Measurements from ENCODE around the gene CBARP. TPM values are rescaled to one million over a fixed set of nuclear protein-coding genes. Genes with fewer than 3 reads are reported as not detected.

CBARP gene
- total RNA-seq, 1 experiment from 2014 or later, result 23.8 TPM

DNA sequence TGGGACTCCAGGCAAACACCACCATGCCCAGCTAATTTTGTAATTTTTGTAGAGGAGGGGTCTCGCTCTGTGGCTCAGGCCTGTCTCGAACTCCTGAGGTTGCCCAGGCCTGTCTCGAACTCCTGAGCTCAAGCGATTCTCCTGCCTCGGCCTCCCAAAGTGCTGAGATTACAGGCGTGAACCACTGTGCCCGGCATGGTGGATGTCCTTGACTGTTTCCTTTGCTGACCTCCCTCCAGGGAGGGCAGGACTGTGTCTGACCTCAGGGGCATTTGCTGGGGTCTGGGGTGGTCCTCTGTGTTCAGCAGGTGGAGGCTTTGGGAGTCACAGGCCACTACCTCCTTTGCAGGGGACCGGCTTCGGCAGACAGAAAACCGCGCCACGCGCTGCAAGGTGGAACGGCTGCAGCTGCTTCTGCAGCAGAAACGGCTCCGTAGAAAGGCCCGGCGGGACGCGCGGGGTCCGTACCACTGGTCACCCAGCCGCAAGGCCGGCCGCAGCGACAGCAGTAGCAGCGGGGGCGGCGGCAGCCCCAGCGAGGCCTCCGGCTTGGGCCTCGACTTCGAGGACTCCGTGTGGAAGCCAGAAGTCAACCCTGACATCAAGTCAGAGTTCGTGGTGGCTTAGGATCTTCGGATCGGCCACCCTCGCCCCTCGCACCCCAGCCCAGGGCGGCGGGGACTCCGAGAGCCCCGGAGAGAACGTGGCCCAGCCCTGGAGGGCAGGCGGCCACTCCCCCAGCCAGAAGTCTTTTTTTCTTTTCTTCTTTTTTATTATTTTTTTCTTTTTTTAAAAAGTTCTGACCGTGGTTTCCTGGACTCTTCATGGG lies 19.1 kb upstream of the CBARP start:
- Histone ChIP-seq H2AFZ (ENCODE audit: low read depth, low read length, poor library complexity, severe bottlenecking) (no peak overlapping the region), H3K9me3 (ENCODE audit: control insufficient read depth in 1 of 2, insufficient read depth in 1 of 2, low read depth in 1 of 2, low read length in 2 of 2) (no peaks in the 10 kb centered on the region), H4K20me1 (ENCODE audit: insufficient read depth) (peaks cover 3% of the 10 kb centered on the region; the same call in 1 of the 2 replicates), H3K4me2 (ENCODE audit: low read length) (no peak overlapping the region), H3K9ac (ENCODE audit: low read length) (peak overlapping the region; percentile 65; the same call in 1 of the 2 replicates), H3K36me3 (ENCODE audit: control insufficient read depth in 1 of 2, insufficient read depth in 2 of 2, low read length in 2 of 2) (peaks cover 24 to 43% of the 10 kb centered on the region in 2 experiments), H3K4me1 (ENCODE audit: control insufficient read depth in 1 of 2, insufficient read depth in 2 of 2, low read length in 2 of 2) (peaks cover 39 to 94% of the 10 kb centered on the region in 2 experiments), H3K27ac (ENCODE audit: low read depth, low read length) (peak overlapping the region; percentile 90), H3K27me3 (ENCODE audit: insufficient read depth, low read length) (no peaks in the 10 kb centered on the region), H3K79me2 (ENCODE audit: insufficient read depth, low read length) (peaks cover 72% of the 10 kb centered on the region), H3K9me2 (ENCODE audit: insufficient read depth) (no peaks in the 10 kb centered on the region), H3K4me3 (replicated peaks in 1 of 2; ENCODE audit: low read depth in 1 of 2, low read length in 2 of 2) (no peak overlapping the region)
- no TSS peak for BruUV-seq (replicated peaks)
- TF ChIP-seq POLR2AphosphoS5 (IDR thresholded peaks at IDR 0.05; ENCODE audit: low read depth, low read length), result no peak; the same call in none of the 2 replicates
- peak; percentile 12; the same call in 1 of the 2 replicates for TF ChIP-seq ZFX (IDR thresholded peaks at IDR 0.05)
- ATAC-seq (no peak), DNase-seq (ENCODE audit: low read depth, low spot score) (no peak)
- POLR2A ChIA-PET, result interaction anchor here (2.1 to 4.4 kb wide), 3 partner anchors 9 to 13 kb away, joined by 12 to 54 read pairs (median 15); partner anchors contain the start of gene CIRBP
- RAD21 ChIA-PET (ENCODE audit: low non-redundant PET in 1 of 2, low total read pairs in 2 of 2, uncharacterized antibody in 2 of 2, unreplicated experiment in 2 of 2), result interaction anchor here in 1 of 2 experiments (1.0 kb wide), 1 partner anchor 10 kb away, joined by 6 read pairs; no protein-coding TSS in a partner anchor
- CTCF ChIA-PET, result interaction anchor here (1.1 to 1.9 kb wide), 2 partner anchors 9 to 12 kb away, joined by 3 to 8 read pairs; no protein-coding TSS in a partner anchor
- intact Hi-C loops (cut with micrococcal nuclease), result no loop called here

DNA sequence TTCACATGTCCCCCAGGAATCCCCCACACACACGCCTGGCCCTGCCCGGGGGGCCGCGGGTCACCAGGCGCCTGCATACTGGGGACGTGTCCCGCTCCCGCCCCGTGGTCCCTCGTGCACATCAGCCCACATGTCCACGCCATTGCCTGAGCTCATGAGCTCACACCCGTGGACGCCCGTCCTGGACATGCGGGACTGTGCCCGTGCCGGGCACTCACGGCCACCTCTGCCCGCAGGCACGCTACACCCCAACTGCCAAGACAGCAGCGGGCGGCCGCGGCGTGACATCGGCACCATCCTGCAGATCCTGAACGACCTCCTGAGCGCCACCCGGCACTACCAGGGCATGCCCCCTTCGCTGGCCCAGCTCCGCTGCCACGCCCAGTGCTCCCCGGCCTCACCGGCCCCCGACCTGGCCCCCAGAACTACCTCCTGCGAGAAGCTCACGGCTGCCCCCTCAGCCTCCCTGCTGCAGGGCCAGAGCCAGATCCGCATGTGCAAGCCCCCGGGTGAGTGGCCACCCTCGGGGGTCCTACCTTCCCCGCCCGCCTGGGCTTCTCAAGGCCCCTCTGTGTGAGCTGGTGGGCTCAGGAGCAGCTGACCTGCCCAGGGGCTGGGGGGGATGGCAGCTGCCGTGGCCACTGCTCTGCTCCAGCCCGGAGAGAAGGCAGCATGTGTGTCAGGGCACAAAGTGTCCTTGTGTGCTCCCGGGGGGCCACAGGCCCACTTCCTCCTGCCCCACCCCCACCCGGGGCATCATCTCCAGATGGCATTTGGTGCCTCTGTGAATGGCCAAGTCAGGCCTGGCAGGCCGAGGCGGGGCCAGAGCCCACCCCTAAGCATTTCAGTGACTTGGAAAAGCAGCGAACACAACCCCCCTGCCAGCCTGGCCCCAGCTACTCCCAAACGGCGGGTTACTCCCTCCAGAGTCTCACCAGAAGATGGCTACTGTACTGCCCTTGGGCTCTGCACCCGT lies 17.7 kb upstream of the CBARP start:
- H2AFZ ChIP-seq (ENCODE audit: low read depth, low read length, poor library complexity, severe bottlenecking), result no peak overlapping the region
- no peak for TF ChIP-seq ZFX (IDR thresholded peaks at IDR 0.05)
- no peak for TF ChIP-seq JUND (IDR thresholded peaks at IDR 0.05)
- TF ChIP-seq, protein P1, sequence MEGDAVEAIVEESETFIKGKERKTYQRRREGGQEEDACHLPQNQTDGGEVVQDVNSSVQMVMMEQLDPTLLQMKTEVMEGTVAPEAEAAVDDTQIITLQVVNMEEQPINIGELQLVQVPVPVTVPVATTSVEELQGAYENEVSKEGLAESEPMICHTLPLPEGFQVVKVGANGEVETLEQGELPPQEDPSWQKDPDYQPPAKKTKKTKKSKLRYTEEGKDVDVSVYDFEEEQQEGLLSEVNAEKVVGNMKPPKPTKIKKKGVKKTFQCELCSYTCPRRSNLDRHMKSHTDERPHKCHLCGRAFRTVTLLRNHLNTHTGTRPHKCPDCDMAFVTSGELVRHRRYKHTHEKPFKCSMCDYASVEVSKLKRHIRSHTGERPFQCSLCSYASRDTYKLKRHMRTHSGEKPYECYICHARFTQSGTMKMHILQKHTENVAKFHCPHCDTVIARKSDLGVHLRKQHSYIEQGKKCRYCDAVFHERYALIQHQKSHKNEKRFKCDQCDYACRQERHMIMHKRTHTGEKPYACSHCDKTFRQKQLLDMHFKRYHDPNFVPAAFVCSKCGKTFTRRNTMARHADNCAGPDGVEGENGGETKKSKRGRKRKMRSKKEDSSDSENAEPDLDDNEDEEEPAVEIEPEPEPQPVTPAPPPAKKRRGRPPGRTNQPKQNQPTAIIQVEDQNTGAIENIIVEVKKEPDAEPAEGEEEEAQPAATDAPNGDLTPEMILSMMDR (IDR thresholded peaks at IDR 0.05 in 2 of 3, conservative IDR thresholded peaks at IDR 0.05 in 1 of 3; ENCODE audit: borderline replicate concordance in 1 of 3, insufficient read depth in 1 of 3, low read depth in 2 of 3, low read length in 2 of 3), result no peak
- no peak for TF ChIP-seq EZH2 (IDR thresholded peaks at IDR 0.05)
- TF ChIP-seq, protein P2, sequence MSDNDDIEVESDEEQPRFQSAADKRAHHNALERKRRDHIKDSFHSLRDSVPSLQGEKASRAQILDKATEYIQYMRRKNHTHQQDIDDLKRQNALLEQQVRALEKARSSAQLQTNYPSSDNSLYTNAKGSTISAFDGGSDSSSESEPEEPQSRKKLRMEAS (IDR thresholded peaks at IDR 0.05), result no peak
- TF ChIP-seq EZH2phosphoT487 (IDR thresholded peaks at IDR 0.05; ENCODE audit: borderline replicate concordance), result no peak
- TF ChIP-seq ELF1 (IDR thresholded peaks at IDR 0.05; ENCODE audit: borderline replicate concordance, low read depth), result no peak
- intact Hi-C loops (cut with micrococcal nuclease), result no loop called here
- H3K36me3 ChIP-seq (ENCODE audit: control insufficient read depth in 1 of 2, insufficient read depth in 2 of 2, low read length in 2 of 2), result peaks cover 30 to 54% of the 10 kb centered on the region in 2 experiments
- CTCF ChIA-PET, result interaction anchor here (0.7 to 1.4 kb wide), 3 partner anchors 11 to 14 kb away, joined by 3 to 4 read pairs (median 3); partner anchors contain the start of gene CIRBP
- no peak for ATAC-seq
- H3K4me3 ChIP-seq (replicated peaks in 1 of 2; ENCODE audit: low read depth in 1 of 2, low read length in 2 of 2), result no peak overlapping the region
- H3K9me3 ChIP-seq (ENCODE audit: control insufficient read depth in 1 of 2, insufficient read depth in 1 of 2, low read depth in 1 of 2, low read length in 2 of 2), result no peaks in the 10 kb centered on the region
- H3K79me2 ChIP-seq (ENCODE audit: insufficient read depth, low read length), result peaks cover 77% of the 10 kb centered on the region
- H3K27me3 ChIP-seq (ENCODE audit: insufficient read depth, low read length), result no peaks in the 10 kb centered on the region
- H3K9ac ChIP-seq (ENCODE audit: low read length), result peak overlapping the region; percentile 14; the same call in 1 of the 2 replicates
- no peak overlapping the region for H3K4me2 ChIP-seq (ENCODE audit: low read length)
- no peak for DNase-seq (ENCODE audit: low read depth, low spot score)
- peaks cover 3% of the 10 kb centered on the region; the same call in 1 of the 2 replicates for H4K20me1 ChIP-seq (ENCODE audit: insufficient read depth)
- no TSS peak for BruUV-seq (replicated peaks)
- H3K27ac ChIP-seq (ENCODE audit: low read depth, low read length), result peak overlapping the region; percentile 99
- RAD21 ChIA-PET (ENCODE audit: low non-redundant PET in 1 of 2, low total read pairs in 2 of 2, uncharacterized antibody in 2 of 2, unreplicated experiment in 2 of 2), result no interaction called here
- POLR2A ChIA-PET, result interaction anchor here (2.1 to 2.7 kb wide), 2 partner anchors 11 to 14 kb away, joined by 12 to 15 read pairs; partner anchors contain the start of gene CIRBP
- peaks cover 41 to 94% of the 10 kb centered on the region in 2 experiments for H3K4me1 ChIP-seq (ENCODE audit: control insufficient read depth in 1 of 2, insufficient read depth in 2 of 2, low read length in 2 of 2)
- H3K9me2 ChIP-seq (ENCODE audit: insufficient read depth), result no peaks in the 10 kb centered on the region
